ENCODE results near the gene SLC49A4.

Gene SLC49A4

DNA sequence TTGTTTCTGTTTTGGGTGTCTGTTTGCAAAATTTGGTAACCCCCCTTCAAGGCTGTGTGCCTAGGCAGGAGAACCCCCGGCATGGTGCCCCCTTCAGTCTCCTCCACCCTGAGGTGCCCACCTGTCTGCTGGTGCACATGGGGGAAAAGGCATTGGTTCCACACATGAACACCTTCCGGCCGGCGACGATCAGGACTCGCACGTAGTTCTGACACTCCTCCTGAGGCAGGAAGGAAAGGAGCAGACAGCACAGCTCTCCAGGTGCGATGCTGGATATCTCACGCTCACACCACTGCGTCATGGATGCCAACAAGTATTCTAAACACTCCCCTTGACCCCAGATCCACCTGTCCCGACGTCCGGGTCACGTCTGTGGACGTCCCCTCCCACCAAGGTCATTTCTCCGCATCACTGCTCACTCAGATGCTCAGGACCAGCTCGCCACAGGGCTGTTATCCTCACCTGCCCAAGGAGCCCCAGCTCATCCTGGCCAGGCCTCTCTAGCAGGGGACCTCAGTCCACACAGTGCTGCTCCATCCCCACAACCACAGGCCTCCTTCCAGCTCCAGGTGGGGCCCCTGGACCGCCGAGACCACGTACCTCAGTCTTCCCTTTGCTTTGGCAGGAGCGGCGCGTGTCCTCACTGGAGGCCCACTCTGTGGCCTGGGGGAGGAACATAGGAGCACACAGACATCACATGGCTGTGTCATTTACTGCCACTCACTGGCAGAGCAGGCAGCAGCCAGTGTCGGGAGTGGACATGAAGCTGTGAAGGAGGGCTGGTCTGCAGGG is 133.7 kb downstream of the SLC49A4 start:
- no peak for FAIRE-seq

DNA sequence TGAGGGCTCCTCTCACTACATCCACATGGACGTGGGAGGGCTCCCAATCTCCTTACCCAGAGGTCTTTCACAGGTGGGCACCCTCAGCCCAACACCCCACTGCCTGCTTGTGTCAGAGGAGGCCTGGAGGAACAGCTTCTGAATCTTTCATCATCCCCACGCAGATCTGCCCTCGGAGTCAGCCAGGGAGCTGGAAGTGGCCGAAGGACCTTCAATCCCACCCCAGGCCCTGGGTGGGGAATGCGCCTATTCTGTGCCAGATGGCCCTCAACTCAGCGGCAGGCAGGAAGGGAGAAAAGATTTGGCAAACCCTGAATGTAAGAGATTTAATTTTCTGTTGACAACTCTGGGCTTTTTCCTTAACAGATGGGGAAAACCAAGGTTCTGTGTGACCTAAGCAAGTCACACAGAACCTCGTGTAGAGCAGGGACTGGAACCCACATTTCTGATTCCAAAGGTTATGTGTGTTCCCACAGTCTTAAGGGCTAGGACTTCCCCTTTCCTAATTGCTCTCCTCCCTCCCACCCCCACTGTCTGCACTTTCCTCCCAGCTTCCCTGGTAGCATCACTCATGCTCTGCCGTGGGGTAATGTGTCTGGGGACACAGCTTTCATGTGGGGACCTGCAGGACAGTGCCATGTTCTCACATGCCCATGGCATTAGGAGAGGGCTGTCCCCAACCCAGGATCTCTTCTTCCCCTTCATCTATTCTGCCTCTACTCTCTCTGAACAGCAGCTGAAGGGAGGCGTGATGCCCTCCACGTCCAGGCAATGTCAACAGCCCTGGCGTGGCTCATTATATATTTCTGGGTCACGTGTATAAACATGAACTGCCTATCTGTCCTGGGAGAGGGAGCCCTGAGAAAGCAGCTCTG is 134.6 kb downstream of the SLC49A4 start:
- DNase-seq (ENCODE audit: low spot score) (no peak), FAIRE-seq (no peak)

More for the DNA sequence above, 133.7 kb downstream of the SLC49A4 start:
- DNase-seq (ENCODE audit: low spot score) = no peak

DNA sequence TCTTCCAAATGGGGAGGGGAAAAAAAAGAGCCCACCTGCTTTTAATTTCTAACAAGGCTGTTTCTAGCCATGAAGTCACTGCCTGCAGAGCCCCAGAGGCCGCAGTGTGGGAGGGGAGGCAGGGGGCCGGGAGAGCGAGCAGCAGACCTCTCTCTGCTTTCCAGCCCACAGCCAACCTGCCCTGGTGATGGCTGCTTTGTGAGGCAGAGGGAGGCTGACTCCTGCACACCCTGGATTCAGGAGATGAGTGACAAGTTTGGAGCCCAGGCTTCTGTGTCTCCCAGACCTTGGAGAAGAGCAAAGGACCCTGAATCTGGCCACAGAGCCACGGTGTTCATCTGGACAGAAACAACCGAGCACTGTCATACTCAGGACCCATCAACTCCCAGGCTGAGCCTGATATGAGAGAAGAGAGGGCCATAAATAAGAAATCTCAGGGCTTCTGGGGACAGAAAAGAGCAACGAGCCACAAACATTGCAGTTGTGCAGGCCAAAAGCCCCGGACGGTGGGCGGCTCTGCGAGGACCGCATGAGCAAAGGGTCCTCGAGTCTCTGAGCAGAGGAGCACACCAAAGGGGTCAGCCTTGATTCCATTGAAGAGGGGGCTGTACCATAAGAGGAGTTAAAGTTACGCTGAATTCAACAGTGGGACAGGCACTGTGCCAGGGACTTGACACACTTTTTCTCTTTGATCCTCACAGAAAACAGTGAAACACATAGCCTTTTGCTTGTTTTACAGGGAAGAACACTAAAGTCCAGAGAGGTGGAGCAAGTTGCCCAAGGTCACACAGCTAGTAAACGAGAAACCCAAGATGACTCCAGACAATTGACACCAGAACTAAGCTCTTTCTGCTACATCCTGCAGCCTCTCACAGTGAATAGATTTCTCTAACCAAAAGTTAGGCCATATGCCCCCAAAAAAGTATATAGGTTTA is 135.5 kb downstream of the SLC49A4 start:
- FAIRE-seq = no peak
- no peak for DNase-seq (ENCODE audit: low spot score)

Data from RCC 7860 (cell line).